ENCODE measurements around the gene FAM131B. TPM values are rescaled to one million over a fixed set of nuclear protein-coding genes. Genes with fewer than 3 reads are reported as not detected.

Gene FAM131B
- total and polyA plus RNA-seq, 2 of the 13 experiments (the other 11 are each of a cell fraction or from before 2014, with no cell fraction given) = 0.07 TPM; not detected in 1

DNA sequence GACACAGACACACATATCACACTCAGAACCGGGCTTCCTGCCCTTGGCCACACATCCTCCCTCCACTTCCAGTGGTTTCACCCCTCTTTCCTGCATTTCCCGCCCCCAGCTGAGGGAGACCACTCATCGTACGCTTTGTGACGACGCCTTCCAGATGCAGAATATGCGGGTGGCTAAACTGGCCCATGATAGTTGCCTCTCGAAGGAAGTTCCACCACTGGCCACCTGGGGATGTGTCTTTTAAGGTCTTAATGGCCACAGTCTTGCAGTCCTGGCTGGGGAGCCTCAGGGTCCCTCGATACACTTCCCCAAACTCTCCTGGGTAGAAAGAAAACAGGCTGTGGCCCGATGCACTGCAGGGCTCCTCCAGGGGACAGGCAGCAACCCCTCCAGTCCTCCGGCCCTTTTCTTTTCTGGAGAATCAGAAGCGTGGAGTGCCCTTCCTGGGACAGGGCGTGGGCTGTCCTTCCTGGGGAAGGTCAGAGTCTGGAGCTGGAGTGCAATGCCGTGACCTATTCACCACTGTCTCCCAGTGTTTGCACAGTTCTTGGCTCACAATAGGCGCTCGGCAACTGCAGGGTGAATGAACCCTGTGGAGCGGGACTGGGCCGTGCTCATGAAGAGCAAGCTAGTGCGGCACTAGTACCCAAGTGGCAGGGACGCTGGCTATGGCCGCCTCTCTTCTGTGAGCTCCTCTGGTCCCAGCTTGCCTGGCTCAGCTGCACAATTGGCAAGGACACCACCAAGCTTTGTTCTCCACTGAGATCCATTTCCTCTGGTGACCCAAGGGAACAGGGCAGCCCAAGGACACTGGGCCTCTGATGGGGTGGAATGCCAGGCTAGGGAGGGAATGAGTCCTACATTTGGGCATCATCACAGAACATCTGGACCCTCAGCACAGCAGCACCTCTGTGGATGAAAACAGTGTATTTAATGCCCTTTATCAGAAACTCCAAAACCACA, 33.0 kb upstream of the FAM131B start (continued):
- TF ChIP-seq, protein P1, sequence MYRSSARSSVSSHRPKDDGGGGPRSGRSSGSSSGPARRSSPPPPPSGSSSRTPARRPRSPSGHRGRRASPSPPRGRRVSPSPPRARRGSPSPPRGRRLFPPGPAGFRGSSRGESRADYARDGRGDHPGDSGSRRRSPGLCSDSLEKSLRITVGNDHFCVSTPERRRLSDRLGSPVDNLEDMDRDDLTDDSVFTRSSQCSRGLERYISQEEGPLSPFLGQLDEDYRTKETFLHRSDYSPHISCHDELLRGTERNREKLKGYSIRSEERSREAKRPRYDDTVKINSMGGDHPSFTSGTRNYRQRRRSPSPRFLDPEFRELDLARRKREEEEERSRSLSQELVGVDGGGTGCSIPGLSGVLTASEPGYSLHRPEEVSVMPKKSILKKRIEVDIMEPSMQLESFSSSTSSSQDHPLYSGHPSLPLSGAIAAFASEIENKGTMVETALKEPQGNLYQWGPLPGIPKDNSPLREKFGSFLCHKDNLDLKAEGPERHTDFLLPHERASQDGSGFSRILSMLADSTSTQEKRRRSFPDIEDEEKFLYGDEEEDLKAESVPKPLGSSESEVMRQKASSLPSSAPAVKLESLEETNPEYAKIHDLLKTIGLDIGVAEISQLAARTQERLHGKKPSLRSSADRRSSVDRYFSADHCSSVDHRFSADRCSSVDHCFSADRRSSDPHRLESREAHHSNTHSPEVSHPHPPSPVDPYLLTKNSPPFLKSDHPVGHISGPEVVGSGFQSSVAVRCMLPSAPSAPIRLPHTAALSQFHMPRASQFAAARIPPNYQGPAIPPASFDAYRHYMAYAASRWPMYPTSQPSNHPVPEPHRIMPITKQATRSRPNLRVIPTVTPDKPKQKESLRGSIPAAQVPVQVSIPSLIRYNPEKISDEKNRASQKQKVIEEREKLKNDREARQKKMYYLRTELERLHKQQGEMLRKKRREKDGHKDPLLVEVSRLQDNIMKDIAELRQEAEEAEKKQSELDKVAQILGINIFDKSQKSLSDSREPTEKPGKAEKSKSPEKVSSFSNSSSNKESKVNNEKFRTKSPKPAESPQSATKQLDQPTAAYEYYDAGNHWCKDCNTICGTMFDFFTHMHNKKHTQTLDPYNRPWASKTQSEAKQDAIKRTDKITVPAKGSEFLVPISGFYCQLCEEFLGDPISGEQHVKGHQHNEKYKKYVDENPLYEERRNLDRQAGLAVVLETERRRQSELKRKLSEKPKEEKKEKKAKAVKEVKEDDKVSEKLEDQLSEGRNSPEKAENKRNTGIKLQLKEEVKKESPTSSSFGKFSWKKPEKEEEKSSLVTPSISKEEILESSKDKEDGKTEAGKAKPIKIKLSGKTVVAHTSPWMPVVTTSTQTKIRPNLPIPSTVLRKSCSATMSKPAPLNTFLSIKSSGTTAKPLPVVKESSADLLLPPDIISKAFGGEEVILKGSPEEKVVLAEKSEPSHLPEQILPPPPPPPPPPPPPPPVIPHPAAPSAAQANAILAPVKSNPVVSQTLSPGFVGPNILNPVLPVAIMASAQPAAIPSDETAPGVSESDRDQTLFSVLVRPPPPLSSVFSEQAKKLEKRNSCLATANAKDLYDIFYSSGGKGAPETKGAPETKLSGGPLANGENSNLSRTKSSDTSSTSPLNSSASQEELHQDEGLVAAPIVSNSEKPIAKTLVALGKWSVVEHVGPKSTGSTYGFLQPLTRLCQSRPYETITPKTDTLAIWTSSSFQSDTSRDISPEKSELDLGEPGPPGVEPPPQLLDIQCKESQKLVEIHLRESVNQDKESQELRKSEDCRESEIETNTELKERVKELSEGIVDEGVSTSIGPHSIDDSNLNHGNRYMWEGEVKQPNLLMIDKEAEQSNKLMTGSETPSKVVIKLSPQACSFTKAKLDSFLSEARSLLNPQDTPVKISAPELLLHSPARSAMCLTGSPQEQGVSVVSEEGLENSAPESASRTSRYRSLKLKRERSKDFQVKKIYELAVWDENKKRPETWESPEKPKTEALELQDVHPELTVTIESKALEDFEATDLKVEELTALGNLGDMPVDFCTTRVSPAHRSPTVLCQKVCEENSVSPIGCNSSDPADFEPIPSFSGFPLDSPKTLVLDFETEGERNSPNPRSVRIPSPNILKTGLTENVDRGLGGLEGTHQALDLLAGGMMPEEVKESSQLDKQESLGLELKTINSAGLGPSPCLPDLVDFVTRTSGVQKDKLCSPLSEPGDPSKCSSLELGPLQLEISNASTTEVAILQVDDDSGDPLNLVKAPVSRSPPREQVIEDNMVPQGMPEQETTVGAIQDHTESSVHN (CRISPR knock-in tag; IDR thresholded peaks at IDR 0.05) = 0 out of 2 replicates have a peak, but pooled peaks have one; percentile 40
- TF ChIP-seq ZSCAN12 (CRISPR knock-in tag; IDR thresholded peaks at IDR 0.05) (no peak), FOXK1 (CRISPR knock-in tag; IDR thresholded peaks at IDR 0.05; ENCODE audit: borderline replicate concordance, low read depth) (no peak), KLF9 (CRISPR knock-in tag; IDR thresholded peaks at IDR 0.05; ENCODE audit: low read depth) (no peak), BRD4 (CRISPR knock-in tag; IDR thresholded peaks at IDR 0.05) (0 out of 2 replicates have a peak, but pooled peaks have one; percentile 22)
- TF ChIP-seq, protein P2, sequence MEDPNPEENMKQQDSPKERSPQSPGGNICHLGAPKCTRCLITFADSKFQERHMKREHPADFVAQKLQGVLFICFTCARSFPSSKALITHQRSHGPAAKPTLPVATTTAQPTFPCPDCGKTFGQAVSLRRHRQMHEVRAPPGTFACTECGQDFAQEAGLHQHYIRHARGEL (CRISPR knock-in tag; IDR thresholded peaks at IDR 0.05) = no peak
- TF ChIP-seq, protein P3, sequence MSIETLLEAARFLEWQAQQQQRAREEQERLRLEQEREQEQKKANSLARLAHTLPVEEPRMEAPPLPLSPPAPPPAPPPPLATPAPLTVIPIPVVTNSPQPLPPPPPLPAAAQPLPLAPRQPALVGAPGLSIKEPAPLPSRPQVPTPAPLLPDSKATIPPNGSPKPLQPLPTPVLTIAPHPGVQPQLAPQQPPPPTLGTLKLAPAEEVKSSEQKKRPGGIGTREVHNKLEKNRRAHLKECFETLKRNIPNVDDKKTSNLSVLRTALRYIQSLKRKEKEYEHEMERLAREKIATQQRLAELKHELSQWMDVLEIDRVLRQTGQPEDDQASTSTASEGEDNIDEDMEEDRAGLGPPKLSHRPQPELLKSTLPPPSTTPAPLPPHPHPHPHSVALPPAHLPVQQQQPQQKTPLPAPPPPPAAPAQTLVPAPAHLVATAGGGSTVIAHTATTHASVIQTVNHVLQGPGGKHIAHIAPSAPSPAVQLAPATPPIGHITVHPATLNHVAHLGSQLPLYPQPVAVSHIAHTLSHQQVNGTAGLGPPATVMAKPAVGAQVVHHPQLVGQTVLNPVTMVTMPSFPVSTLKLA (IDR thresholded peaks at IDR 0.05) = no peak
- TF ChIP-seq, protein P4, sequence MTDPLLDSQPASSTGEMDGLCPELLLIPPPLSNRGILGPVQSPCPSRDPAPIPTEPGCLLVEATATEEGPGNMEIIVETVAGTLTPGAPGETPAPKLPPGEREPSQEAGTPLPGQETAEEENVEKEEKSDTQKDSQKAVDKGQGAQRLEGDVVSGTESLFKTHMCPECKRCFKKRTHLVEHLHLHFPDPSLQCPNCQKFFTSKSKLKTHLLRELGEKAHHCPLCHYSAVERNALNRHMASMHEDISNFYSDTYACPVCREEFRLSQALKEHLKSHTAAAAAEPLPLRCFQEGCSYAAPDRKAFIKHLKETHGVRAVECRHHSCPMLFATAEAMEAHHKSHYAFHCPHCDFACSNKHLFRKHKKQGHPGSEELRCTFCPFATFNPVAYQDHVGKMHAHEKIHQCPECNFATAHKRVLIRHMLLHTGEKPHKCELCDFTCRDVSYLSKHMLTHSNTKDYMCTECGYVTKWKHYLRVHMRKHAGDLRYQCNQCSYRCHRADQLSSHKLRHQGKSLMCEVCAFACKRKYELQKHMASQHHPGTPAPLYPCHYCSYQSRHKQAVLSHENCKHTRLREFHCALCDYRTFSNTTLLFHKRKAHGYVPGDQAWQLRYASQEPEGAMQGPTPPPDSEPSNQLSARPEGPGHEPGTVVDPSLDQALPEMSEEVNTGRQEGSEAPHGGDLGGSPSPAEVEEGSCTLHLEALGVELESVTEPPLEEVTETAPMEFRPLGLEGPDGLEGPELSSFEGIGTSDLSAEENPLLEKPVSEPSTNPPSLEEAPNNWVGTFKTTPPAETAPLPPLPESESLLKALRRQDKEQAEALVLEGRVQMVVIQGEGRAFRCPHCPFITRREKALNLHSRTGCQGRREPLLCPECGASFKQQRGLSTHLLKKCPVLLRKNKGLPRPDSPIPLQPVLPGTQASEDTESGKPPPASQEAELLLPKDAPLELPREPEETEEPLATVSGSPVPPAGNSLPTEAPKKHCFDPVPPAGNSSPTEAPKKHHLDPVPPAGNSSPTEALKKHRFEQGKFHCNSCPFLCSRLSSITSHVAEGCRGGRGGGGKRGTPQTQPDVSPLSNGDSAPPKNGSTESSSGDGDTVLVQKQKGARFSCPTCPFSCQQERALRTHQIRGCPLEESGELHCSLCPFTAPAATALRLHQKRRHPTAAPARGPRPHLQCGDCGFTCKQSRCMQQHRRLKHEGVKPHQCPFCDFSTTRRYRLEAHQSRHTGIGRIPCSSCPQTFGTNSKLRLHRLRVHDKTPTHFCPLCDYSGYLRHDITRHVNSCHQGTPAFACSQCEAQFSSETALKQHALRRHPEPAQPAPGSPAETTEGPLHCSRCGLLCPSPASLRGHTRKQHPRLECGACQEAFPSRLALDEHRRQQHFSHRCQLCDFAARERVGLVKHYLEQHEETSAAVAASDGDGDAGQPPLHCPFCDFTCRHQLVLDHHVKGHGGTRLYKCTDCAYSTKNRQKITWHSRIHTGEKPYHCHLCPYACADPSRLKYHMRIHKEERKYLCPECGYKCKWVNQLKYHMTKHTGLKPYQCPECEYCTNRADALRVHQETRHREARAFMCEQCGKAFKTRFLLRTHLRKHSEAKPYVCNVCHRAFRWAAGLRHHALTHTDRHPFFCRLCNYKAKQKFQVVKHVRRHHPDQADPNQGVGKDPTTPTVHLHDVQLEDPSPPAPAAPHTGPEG (CRISPR knock-in tag; IDR thresholded peaks at IDR 0.05) = no peak

Data from HepG2 (cell line).